Stomach smooth muscle (tissue), 2 donors: ENCODE measurements around the gene EZR.

Experiments
- H3K27ac ChIP-seq: one replicate; pipeline ENCODE4 v1.7.0; 2013; ENCODE audit warnings: mild to moderate bottlenecking, low read length, inconsistent platforms
- H3K27me3 ChIP-seq, 2 donors: one replicate each; pipeline ENCODE4 v1.7.0; 2013; ENCODE audit warnings: low read length in 2 of 2; ENCODE audit not compliant: insufficient read depth in 2 of 2, control insufficient read depth in 1 of 2
- H3K36me3 ChIP-seq, 2 donors: one replicate each; pipeline ENCODE4 v1.7.0; 2013; ENCODE audit warnings: low read length in 2 of 2; ENCODE audit not compliant: control insufficient read depth in 2 of 2, insufficient read depth in 2 of 2
- H3K4me1 ChIP-seq: one replicate; pipeline ENCODE4 v1.7.0; 2013; ENCODE audit warnings: low read length; ENCODE audit not compliant: control insufficient read depth, insufficient read depth
- H3K4me3 ChIP-seq, 2 donors: one replicate each; pipeline ENCODE4 v1.7.0; 2013; ENCODE audit warnings: low read length in 2 of 2
- H3K9ac ChIP-seq, 2 donors: one replicate each; pipeline ENCODE4 v1.7.0; 2013; ENCODE audit warnings: low read length in 2 of 2, mild to moderate bottlenecking in 1 of 2
- H3K9me3 ChIP-seq, 2 donors: one replicate each; pipeline ENCODE4 v1.7.0; 2013; ENCODE audit warnings: low read length in 2 of 2; ENCODE audit not compliant: control insufficient read depth in 2 of 2
- donor health status: healthy.
- donor health status: Pancreatic carcinoma.

The EZR gene

DNA sequence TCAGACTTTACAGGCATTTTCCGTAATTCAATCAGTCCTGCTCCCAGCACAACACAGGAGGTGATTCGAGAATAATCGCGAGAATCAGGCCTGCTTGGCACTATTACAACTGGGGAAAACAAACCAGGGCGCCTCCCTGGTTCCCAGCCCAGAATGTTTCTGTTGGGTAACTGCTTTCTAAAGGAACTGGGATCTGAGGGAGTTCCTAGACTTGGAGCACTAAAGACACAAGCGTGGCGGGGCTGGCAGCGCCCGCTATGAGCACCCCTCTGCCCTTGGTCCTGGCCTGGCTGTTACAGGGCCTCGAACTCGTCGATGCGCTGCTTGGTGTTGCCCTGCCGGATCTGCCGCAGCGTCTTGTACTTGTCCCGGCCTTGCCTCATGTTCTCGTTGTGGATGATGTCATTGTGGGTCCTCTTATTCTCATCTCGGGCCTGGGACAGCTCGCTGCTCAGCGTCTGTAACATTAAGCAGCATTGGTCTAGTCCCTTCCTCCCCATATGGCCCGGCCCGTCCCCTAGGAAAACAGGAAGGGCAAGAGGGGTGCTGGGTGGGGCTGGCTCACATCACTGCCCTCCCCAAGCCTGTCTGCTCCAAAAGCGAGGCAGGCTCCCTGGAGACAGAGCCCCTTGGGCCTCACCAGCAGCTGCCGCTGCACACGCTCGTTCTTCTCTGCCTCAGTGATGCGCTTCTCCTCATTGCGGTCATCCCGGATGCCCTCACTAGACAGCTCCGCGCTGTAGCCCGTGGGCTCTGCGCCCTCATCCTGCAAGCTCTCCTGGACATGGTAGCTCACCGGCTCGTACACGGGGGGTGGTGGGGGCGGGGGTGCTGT, 52.3 kb downstream of the EZR start:
- no peaks in the 10 kb centered on the region for H3K27me3 ChIP-seq
- no peak overlapping the region for H3K9ac ChIP-seq
- no peak overlapping the region for H3K27ac ChIP-seq
- peaks cover 50 to 54% of the 10 kb centered on the region in 2 donors for H3K36me3 ChIP-seq
- no peak overlapping the region for H3K4me3 ChIP-seq
- H3K4me1 ChIP-seq, result peaks cover 2% of the 10 kb centered on the region
- no peaks in the 10 kb centered on the region for H3K9me3 ChIP-seq

DNA sequence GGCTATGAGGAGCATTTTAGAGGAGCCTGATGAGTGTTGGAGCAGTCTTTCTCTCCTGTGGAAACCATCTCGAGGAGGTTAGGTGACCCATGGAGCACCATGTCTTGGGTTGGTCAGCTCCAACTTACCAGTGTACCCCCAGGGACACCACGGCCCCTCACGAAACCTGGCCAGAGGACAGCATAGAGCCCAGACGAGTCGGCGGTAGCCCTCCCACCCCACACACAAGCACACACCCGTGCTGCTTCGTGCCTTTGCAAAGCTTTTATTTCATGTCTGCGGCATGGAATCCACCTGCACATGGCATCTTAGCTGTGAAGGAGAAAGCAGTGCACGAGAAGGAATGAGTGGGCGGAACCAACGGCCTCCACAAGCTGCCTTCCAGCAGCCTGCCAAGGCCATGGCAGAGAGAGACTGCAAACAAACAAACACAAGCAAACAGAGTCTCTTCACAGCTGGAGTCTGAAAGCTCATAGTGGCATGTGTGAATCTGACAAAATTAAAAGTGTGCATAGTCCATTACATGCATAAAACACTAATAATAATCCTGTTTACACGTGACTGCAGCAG, 53.6 kb downstream of the EZR start:
- Histone ChIP-seq H3K27ac (no peak overlapping the region), H3K36me3 (peaks cover 41 to 42% of the 10 kb centered on the region in 2 donors)

DNA sequence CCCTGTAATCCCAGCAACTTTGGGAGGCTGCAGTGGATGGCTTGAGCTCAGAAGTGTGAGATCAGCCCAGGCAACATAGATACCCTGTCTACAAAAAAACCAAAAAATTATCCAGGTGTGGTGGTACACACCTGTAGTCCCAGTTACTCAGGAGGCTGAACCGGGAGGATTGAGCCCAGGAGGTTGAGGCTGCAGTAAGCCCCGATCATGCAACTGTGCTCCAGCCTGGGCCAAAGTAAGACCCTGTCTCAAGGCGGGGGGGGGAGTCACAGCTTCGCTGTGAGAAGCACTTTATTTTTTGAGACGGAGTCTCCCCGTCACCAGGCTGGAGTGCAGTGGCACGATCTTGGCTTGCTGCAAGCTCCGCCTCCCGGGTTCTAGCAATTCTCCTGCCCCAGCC, 54.2 kb downstream of the EZR start:
- Histone ChIP-seq H3K9ac (no peak overlapping the region), H3K9me3 (no peaks in the 10 kb centered on the region), H3K27ac (no peak overlapping the region), H3K27me3 (no peaks in the 10 kb centered on the region), H3K4me3 (no peak overlapping the region), H3K4me1 (no peaks in the 10 kb centered on the region), H3K36me3 (peaks cover 35 to 36% of the 10 kb centered on the region in 2 donors)

More for the DNA sequence above, 53.6 kb downstream of the EZR start:
- Histone ChIP-seq H3K9ac (no peak overlapping the region), H3K9me3 (no peaks in the 10 kb centered on the region), H3K27me3 (no peaks in the 10 kb centered on the region), H3K4me1 (no peaks in the 10 kb centered on the region), H3K4me3 (no peak overlapping the region)

DNA sequence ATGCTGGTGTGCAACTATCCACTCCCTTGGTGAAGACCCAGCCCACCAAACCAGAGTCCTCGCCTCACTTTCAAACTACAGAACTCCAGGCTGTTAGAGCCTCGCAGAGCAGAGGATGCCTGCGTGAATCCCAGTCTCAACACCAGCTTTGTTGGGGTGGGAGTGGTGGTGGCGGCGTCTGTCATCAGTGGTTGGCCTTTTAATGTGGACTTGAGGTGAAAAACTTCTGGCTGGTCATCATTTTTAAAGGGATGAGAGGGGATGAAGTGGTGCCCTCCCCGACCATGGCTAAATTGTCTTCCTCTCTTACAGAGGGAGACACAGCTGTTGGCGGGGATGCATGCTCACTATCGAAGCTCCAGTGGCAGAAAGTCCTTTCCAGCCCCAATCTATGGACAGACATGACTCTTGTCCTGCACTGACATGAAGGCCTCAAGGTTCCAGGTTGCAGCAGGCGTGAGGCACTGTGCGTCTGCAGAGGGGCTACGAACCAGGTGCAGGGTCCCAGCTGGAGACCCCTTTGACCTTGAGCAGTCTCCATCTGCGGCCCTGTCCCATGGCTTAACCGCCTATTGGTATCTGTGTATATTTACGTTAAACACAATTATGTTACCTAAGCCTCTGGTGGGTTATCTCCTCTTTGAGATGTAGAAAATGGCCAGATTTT, 54.9 kb downstream of the EZR start:
- Histone ChIP-seq H3K36me3 (peaks cover 28 to 31% of the 10 kb centered on the region in 2 donors), H3K4me3 (no peak overlapping the region), H3K9me3 (no peaks in the 10 kb centered on the region), H3K27me3 (no peaks in the 10 kb centered on the region), H3K27ac (no peak overlapping the region), H3K4me1 (no peaks in the 10 kb centered on the region), H3K9ac (no peak overlapping the region)

DNA sequence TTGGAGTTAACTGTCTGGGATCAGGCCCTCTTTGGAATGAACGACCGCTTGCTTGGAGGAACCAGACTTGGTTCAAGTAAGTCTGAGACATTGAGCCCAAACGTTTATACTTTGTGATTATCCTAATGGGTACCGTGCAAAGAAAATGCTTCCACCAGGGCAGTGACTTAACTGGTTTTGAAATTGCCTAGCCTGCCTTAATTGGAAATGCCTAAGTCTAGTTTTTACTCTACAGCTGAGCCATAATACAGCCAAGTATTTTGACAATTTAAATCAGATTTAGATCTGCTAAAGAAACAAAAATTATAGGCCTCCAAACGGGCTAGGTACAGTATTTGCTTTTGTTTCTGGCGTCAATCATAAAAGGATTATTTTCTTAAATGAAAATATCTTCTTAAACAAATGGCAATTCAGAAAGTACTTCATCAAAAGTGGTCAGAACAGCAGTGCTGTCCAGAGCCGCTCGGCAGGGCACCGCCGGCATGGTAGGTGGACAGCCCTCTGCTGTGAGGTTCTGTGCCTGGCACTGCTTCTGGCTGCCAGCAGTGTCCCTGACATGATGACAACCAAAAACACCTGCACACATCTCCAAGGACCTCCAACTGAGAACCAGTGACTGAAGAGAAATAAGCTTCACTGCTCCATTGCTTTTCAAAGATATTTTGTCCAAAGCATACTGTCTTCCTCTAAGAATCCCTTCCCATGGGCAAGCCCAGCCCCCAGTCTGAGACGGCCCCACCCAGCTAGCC, 55.6 kb downstream of the EZR start:
- no peak overlapping the region for H3K27ac ChIP-seq
- H3K9me3 ChIP-seq, result no peaks in the 10 kb centered on the region
- no peaks in the 10 kb centered on the region for H3K27me3 ChIP-seq
- H3K36me3 ChIP-seq, result peaks cover 21 to 24% of the 10 kb centered on the region in 2 donors
- no peaks in the 10 kb centered on the region for H3K4me1 ChIP-seq
- H3K4me3 ChIP-seq, result no peak overlapping the region
- H3K9ac ChIP-seq, result no peak overlapping the region

DNA sequence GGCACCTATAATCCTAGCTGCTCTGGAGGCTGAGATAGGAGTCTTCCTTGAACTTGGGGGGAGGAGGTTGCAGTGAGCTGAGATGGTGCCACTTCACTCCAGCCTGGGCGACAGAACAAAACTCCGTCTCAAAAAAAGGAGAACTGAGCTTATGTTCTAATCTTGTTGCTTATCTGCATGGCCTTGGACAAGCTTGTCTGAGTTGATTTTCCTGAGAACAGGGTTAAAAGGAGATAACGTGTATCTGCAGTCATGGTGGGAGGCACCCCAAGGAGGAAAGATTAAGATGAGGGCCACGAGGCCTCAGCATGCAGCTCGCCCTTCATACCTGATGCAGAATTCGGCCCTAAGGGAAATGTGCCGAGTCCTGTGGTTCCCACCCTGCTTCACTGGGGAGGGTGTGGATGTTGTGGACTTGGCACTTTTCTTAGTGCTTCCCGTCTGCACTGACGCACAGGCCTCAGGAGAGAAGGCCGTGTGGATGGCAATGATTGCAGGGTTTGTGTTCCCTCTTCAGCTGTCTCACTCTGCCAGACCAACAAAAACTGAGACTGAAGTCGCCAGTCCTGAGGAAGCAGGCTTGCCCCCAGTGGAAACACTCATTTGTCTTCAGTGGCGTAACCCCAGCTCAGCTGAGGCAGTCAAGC, 56.3 kb downstream of the EZR start:
- no peaks in the 10 kb centered on the region for H3K27me3 ChIP-seq
- no peaks in the 10 kb centered on the region for H3K9me3 ChIP-seq
- no peaks in the 10 kb centered on the region for H3K4me1 ChIP-seq
- H3K36me3 ChIP-seq, result peaks cover 16 to 19% of the 10 kb centered on the region in 2 donors
- H3K4me3 ChIP-seq, result no peak overlapping the region
- no peak overlapping the region for H3K9ac ChIP-seq
- no peak overlapping the region for H3K27ac ChIP-seq

DNA sequence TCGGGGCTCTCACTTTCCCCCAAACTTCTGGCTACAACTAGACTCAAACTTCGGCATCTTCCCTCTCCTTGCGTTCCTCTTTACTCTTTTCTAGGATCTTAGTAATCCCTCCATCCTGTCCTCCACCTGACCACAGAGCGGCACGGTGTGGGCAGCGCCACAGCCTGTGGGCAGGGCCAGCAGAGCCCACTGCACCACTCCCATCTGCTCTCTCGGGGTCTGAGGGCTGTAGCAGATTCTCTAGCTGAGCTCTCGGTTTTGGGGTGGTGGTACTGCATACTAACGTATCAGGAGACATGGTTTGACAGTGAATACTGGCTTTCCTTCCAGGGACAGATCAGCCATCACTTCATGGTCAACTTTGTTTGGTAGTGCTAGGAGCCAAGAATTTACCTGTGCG, 57.4 kb downstream of the EZR start:
- Histone ChIP-seq H3K9me3 (no peaks in the 10 kb centered on the region), H3K9ac (no peak overlapping the region), H3K27ac (no peak overlapping the region), H3K4me1 (no peaks in the 10 kb centered on the region), H3K36me3 (peaks cover 7 to 15% of the 10 kb centered on the region in 2 donors), H3K4me3 (no peak overlapping the region), H3K27me3 (no peaks in the 10 kb centered on the region)

DNA sequence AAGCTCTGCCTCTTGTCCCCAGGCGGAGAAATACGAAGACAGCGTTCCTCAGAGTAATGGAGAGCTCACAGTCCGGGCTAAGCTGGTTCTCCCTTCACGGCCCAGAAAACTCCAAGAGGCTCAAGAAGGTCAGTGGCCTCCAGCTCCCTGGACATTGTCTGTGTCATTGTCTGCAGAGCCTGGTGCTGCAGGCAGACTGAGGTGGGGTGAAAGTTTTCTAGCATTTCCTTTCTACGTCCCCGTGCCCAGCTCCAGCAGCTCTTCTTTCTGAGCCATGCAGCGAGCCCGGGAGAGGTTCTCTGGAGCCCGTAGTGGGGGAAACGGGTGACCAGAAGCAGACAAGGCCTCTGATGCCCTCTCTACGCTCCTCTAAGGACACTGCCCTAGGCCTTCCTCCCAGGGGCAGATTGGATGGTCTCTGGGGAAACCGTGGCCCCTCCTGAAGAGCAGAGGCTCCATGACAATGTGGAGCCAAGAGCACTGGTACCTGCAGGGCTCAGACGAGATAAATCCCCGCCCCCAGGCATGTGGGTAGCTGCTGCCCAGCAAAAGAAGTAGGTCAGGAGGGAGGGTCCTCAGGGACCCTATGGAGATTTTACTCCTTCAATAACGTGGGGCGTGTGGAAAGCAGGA, 58.4 kb downstream of the EZR start:
- no peaks in the 10 kb centered on the region for H3K4me1 ChIP-seq
- peaks cover 4 to 11% of the 10 kb centered on the region in 2 donors for H3K36me3 ChIP-seq
- no peaks in the 10 kb centered on the region for H3K9me3 ChIP-seq
- H3K27ac ChIP-seq, result no peak overlapping the region
- H3K27me3 ChIP-seq, result no peaks in the 10 kb centered on the region
- no peak overlapping the region for H3K9ac ChIP-seq
- no peak overlapping the region for H3K4me3 ChIP-seq

DNA sequence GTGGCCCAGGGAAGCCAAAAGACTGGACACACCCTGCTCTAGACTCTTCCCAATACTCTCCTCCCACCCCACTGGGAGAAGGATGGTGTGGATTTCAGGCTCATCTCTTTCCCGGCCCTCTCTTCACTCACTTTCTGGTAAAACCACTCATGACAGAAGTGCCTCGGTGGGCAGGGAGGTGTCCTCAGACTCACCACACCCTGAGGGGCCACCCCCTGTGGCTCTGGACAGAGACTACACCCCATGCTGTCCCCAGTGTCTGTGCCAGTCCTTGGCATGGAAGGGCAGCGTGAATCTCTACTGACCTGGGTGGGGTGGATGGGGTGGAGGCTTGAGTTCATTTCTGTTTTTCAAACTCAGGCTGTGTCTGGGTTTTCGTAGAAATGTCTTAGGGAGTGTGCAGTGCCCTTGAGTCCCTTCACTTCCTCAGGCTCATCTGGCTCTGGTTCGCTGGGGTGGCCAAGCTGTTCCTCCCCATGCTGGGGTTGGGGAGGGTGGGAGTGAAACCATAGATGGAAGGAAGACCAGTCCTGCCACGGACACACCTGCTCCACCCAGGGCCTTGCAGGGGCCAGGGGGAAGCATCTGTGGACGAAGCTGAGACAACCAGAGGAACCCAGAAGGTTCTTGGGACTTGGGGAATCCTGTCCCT, 59.1 kb downstream of the EZR start:
- Histone ChIP-seq H3K4me1 (no peaks in the 10 kb centered on the region), H3K9ac (no peak overlapping the region), H3K9me3 (no peaks in the 10 kb centered on the region), H3K36me3 (peaks cover 0 to 7% of the 10 kb centered on the region in 2 donors), H3K4me3 (no peak overlapping the region), H3K27me3 (no peaks in the 10 kb centered on the region), H3K27ac (no peak overlapping the region)
